Renal cortical epithelial cell (primary cell): ENCODE results near the gene NTM. TPM values are rescaled to one million over a fixed set of nuclear protein-coding genes. Genes with fewer than 3 reads are reported as not detected.
A peak's percentile ranks its signal among the peaks of the same experiment; 100 is the strongest.

Source experiments
- DNase-seq: peaks from one replicate; pipeline ENCODE4 v3.0.0-alpha.2; 2011; ENCODE audit warnings: low read depth
- total RNA-seq: library from RNA; depleted of rRNA; stranded (reverse); fragments of >200 nt; gene quantifications from 2 replicates; pipeline ENCODE4 v1.2.3, GENCODE V29; 2014

The NTM gene
- total RNA-seq, 1 donor from 2014 or later = 0.85 TPM

DNA sequence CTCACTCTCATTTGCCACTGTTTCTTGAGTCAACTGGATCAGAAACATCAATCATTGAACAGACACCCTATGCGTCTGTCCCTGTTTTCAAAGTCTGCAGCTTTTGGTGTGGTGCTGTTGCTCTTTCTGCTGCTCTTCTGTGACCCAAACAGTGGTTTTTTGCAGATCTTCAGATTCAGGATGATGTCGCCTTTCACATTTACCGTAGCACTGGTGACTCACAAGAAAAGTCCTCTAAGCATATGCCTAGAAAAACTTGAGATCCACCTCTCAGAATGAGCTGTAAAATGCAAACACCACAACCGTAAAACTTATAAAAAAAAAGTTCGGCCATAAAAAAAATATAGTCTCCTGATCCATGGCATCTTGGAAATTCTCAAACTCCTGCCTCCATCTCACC, 400.4 kb downstream of the NTM start:
- DNase-seq = no peak

DNA sequence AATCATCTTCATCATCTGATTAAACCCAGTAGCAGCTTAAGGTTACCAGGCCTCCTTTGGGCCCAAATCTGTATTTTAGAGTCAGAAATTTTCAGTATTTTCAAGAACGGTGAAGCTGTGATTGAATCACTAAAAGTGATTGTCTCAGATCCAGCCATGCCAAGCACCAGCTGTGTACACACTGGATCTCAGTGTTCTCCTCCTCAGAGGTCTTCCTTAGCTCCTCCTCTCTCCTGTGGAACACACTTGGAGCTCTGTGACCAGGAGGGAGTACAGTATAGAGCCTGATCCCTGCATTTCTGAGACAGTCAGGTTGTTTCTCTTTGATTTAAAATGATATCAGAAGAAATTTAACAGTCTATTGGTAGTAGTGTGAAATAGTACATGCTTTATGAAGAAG, 401.1 kb downstream of the NTM start:
- DNase-seq = no peak

DNA sequence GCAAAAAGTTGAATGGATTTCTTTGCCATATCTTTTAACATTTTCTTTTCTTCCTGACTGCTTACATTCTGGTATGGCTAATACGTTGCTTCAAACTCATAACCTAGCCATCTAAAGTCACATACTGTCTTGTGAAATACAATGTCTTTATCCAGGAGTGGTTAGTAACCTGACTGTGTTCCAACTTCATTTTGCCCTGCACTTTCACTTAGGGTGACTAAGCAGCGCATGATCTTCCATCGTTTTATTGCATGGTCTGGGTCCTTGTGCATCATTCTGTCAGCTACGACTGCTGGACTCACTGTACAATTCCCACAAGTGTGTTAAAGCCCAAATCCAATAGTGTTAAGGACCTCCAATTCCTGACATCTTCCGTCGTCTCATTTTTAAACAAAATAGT, 403.2 kb downstream of the NTM start:
- DNase-seq = no peak

DNA sequence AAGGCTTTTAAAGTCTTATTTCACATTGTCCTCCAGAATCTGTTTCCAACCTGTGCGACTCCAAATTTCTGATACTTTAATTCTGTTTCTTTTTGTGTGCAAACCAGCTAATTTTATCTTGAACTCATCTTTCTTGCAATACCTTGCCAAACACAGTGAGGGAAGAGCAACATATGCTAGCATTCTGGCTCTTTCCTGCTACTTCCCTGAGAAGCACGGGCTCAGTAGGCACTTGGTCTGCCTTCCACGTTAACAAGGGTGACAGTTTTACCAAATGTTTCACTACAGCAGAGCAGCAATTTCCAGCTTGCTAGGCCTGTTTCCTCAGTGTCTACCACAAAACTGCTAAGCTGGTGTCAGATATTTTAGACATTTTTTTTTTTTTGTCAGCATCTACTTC, 405.8 kb downstream of the NTM start:
- DNase-seq = no peak

DNA sequence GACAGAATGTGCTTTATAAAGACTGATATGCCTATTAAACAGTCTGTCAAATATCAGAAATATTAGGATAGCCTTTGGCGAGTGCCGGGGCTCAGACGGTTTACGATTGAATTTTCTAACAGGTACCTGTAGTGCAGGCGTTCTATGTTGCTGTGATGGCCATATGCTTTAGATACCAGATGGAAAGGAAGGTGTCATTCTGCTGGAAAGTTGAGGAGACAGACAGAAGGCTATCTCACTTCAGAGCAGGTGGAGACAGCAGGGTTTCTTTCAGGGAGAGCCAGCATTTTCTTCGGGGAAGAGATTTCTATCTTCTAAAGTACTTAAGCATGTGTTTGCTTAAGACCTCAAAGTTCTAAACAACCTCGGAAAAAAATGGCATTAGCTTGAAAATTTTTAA, 415.4 kb downstream of the NTM start:
- no peak for DNase-seq

DNA sequence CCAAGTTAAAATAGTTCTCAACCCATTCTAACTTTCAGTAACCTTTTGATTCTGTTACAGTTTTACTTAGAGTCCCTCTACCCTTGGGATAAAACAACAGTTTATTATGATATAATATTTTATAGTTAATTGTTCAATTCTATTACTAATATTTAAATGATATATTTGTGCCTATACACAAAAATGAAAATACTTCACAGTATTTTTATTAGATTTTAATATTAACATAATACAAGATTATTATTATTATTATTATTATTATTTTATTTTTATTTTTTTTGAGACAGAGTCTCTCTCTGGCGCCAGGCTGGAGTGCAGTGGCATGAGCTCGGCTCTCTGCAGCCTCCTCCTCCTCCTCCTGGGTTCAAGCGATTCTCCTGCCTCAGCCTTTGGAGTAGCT, 416.7 kb downstream of the NTM start:
- no peak for DNase-seq

DNA sequence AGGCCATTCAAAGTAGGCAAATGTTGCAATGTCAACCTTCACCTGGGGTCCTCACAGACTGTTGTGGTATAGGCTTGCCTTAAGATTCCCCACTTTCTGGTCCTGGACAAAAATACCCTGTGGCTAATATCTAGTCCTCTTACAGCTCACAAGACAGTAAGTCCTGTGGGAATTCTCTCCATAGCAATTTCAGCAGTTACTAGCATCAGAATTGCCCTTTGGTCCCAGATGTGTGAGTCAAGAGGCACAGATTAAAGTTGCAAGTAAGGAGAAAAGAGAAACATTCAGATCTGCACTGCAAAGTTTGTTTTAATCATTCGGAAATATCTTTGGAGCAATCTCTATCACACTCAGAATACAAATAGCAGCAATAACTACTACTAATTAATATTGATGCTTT, 420.2 kb downstream of the NTM start:
- no peak for DNase-seq

DNA sequence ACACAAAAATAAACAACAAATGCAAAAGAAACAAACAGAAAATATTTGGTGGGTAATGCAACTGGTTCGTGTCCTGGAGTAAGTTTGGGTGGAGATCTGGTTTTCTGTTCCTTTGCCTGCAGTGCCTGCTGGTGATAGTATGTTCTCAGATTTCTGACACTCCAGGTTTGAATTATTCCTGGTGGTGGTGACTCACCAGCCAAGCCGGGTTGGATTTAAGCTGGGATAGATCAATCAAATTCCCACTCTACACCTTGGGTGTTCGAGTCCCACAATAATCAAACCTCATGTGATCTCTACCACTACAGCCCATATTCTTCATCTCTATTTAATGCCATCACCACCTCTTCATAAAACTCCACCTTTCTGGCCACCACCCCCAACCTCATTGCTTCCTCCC, 421.8 kb downstream of the NTM start:
- DNase-seq = no peak

DNA sequence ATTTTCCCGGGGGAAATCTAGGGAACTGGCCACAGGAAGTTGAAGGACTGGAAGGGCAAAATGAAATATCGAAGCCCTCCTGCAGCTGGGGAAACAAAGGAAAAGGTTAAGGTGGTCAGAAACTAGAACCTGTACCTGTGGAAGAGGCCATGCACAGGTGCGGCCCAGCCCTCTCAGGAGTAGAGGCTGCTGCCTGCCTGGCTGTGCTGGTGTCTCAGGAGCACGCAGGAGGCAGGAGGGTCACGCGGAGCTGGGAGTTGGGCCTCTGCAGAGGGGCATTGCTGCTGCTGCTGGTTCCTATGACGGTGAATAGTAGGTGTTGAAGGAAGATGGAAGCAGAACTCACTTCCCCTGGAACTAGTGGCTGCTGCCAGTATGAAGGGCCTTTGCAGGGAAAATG, 425.7 kb downstream of the NTM start:
- no peak for DNase-seq

DNA sequence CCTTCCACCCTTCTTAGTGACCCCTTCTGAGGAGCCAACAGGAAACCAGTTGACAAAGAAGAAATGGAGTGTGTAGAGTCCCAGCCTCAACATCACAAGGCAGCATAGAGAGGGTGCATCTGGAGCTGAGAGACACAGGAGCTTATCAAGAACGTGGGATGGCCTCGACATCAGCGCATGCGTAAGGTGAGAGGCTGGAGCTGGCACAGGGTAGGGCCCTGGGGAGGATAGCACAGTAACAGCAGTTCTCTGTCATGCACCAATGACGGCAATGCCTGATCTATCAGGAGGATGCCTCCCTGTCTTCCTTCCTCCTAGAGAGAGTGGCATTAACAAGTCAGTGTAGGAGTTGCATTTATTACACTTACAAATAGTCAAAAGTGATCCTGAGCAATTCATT, 426.1 kb downstream of the NTM start:
- DNase-seq = no peak

DNA sequence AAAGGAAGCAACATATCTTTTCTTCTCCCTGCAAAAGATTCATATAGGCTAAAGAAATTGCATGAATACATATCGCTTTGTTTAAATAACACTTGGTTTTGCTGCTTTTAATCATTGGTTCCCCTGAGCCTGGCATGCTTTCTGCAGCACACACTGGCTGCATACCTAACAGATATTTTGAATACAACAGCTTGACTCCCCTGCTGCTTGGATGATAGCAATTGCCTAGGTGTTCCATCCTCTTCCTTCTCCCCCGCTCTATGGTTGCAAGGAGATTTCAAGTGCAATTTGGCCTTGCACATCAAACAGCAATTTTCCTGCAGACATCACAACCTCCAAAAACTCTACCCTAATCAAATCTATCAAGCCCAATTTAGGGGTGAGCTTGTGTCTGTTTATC, 430.0 kb downstream of the NTM start:
- DNase-seq = no peak

DNA sequence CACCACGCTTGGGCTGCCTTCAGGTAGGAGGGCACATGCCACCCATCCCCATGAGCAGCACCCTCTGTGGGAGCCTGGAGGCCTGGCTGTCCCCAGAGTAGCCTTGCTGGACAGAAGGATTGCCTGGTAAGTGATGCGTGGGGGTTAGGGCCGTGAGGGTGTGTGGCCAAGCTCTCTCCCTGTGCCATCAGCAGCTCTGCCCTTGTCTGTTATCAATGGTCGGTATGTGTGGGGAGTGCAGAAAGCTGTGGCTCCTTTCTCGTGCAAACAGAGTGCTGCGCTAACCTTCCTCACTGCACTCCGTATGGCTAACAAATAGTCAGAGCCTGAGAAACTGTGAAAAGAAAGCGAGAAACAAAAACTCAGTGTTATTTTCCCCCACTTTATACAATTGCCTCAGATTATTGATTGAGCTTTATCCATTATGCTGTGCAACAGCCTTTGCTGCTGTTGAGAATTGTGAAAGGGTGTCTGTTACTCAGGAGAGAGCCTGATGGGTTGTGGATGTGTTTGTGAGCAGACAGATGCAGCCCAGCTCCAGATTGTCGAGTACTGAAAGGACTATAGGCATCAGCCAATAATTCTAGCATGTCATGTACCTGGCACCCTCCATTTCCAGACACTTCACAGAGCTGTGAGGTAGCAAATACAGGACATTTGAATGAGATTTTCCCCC, 432.2 kb downstream of the NTM start:
- no peak for DNase-seq

DNA sequence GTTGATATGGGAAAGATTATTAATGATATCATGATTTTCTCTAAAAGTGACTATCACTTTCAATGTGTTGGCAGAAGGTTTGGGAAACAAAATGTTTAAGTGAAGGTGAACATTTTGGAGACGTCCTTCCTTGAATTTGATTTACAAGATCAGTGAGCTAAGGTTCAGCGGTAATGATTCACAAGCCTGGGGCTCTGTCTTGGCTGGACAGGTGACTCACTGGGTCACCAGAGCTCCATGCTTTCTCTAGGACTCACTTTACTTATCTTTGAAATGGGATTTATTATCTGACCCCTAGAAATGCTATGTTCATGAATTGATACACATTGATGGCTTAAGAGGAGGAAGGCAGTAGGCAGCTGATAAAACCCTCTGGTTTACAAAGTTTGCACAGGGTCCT, 437.5 kb downstream of the NTM start:
- DNase-seq = no peak

DNA sequence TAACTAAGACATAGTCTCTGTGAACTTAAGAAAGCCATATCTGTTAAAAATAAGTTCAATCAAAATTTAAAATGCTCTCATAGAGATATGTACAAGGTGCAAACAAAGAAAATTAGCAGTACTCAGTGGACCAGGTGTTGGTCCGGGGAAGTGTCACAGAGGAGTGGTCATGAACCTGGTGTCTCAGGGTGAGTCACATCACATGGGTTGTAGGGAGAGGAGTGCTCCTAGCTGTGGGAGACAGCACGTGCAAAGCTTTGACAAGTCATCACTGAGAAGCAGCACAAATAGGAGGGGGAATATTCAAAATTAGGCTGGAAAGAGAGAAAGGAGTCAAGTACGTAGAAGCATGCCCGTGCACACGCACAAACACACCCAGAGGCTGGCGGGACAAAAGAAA, 438.1 kb downstream of the NTM start:
- no peak for DNase-seq

DNA sequence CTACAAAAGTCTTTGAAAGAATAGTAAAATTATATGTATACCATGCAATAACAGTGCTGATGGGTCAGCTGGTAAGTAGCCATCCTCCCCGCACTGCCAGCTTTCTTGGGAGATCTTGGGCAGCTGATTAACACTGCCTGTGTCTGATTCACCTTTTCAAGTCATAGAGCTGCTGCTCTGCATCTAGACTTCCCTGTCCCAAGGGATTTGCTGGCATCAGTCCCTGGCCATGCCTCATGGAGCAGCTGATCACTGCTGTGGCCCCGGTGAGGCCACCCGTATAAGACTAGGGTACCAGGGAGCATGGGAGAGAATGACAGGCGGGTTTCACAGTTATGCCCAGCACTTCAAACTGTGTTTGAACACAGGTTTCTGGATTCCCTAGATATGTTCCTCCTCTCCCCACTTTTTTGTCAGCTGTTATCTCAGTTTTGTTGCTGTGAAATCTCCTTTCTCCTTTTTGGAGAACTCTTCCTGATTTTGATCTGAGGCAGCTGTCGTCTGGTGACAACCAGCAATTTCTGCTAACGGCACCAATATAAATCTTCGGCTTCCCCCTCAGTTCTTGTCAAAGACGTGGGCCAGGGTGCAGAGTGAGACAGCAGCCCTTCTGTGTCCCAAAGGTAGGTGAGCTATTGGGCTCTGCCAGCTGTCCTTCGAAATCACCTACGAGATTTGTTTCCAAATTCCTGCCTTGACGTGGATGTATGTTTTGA, 438.9 kb downstream of the NTM start:
- DNase-seq = no peak

DNA sequence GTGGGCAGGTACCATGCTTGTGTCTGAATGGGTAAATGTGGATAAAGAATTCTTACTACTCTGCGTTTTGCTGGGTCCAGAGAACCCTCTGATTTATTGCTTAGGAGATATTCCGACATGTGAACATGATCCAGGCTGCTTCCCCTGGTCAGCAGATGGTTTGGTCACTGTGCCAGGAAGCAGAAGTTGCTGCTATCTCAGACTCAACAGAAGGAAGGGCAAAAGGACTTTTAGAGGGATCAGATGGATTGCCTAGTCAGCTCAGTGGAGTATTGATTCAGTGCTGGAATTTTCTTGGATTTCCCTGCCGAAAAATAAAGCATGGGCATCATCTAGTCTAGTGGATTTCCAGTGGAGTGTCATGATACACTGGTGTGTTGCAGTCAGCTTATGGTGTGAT, 440.1 kb downstream of the NTM start:
- DNase-seq = no peak

DNA sequence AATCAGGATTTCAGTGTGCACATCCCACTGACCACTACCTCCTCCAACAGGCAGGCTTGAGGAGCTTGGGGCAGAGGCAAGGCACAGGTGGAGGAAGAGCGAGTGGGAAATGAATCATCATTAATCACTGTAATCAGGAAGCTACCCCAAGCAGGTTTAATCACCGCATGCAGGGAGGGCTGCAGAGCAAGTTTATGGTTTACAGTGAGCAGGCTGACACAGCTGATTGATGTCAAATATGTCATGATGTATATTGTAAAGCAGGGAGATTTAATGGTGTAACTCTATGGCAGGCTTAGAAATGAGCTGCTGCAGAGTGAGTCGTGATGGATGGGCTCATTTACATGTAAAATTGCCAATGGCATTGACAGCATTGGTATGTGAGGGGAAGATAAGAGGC, 441.0 kb downstream of the NTM start:
- peak; percentile 1 for DNase-seq

DNA sequence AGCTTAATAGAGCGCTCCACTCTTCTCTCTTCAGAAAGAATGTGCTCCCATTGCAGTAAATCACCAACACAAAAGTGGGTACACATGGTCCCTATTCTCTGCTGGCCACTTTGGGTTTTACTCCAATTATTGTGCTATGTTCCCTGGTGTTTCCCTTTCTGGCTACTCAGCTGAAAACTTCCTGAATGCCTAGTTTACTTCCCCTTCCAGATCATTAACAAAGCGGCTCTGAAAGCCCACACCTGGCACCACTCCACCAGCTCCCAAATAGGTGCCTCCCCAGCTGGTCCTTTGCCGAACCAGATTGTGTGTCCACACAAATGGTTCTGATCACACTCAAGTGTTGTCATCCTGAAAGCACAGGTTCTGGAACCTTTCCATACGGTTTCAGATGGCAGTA, 443.7 kb downstream of the NTM start:
- DNase-seq = no peak

DNA sequence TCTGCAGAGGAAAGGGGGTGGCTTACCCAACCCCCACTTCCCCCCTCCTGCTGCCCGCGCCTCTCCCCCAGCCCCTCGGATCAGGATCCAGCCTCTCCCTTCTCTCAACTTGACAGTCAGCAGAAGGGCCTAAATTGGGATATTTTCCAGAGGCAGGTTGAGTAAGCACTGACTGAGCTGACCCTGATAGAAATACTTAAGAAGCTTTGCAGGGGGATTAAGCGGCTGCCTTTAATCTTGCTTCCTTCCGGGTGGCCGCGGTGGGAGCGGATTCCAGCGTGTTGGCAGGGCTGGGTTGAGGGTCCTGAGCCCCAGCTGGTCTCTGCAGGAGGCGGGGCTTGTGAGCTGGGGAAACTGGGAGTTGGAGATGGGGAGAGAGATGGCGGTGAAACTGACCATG, 445.2 kb downstream of the NTM start:
- no peak for DNase-seq

DNA sequence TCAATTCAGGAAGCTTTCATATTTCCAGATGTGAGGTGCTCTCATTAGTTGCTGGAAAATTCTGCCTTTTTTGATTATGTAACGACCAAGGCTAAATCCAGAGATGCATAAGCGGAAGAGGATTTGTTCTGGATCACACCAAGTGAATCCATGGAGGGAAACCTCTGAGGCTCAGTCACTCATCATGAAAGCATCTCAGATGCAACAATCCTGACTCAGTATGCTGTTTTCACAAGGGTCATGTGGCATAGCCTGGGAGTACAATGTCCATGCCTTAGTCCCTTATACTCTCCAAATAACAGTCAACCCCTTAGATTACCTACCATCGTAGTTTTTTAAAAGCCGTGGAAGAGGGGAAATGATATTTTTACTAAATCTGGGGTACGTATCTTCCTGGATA, 445.6 kb downstream of the NTM start:
- DNase-seq = no peak

DNA sequence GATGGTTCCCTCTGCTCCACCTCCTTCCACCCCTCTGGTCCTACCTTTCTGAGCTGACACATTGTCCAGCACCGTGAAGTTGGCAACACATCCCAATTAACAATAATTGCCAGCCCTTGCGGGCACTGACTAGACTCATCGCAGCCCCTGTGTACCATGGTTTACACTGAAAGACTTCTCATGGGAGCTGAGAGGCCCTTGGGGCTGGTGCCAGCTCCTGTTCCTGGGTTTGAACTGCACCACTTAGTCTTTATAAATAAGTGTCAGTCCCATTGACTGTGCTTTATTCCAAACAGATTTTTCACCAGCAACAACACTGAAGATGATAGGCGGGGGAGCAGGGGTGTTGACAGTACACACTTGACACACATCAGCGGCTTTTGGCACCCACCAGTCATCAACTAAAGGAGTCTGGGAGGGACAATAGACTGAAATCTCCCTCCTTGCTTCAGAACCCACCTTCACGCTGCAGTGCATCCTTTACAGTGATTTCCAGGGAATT, 447.3 kb downstream of the NTM start:
- no peak for DNase-seq

DNA sequence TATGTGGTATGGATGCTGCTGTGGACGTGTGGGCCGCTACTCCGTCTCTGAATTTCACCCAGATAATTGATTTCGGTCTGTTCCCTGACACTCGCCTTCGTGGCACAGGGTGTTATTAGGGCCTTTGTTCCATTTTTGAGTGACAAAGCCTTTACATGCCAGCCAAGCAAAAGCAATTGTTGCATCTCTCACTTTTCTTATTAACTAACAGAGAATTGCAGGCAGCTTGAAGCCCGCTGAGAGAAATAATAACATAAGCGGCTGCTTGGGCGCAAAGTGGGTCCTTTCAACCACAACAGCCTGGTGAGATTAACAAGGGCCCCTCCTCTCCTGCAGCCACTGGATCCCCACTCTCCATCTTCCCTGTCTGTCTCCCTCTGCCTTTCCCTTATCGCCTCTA, 449.4 kb downstream of the NTM start:
- no peak for DNase-seq

DNA sequence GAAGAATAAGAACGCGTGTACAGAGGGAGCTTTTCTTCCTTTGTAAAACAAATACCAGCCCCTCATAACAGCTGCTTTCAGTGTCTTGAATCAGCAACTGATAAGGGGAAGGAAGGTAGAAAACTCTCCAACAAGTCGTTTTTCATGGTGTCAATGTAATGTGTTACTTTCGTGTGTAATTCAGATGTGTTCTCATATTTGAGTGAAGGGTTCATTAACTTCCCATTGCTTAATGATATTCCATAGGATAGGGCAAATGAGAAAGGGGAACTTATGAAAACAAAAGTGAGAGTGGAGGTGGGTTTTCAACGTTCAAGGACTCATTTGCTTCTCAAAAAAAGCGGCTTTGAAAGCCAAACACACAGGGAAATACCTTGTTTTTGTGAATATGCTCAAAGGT, 452.1 kb downstream of the NTM start:
- DNase-seq = no peak

DNA sequence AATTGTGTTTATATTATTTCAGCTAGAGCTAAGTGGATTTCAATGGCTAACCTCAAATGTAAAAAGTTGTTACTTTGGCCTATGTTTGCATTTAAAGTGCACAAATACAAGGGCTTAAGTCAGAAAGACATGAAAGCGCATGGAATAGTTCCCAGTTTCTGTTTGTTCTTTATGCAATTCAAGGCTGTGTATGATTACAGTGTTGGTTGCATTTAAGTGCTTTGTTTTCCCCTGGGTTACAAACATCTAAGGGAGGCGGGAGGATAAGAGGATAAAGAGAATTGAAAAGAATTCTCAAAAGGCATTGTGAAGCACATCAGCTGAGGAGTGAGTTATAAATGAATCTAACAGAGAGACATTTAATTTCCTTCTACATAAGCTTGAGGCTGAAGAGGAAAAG, 453.4 kb downstream of the NTM start:
- DNase-seq = no peak
